Measurements from ENCODE around the gene LMTK3.

LMTK3 gene

GRCh38 chr19:48450863-48451262 lies 60.8 kb downstream of the LMTK3 start:
- Histone ChIP-seq H3K27me3 (no peaks in the 10 kb centered on the region), H3K4me1 (peaks cover 0 to 7% (median 6%) of the 10 kb centered on the region in 4 donors), H3K4me3 (no peak overlapping the region), H3K36me3 (peaks cover 54 to 90% (median 71%) of the 10 kb centered on the region in 3 donors), H3K9me3 (no peaks in the 10 kb centered on the region), H3K27ac (no peak overlapping the region)
- no peak for TF ChIP-seq CTCF (IDR thresholded peaks at IDR 0.05)
- intact Hi-C loops (cut with DNase I; ENCODE audit: low total_unique reads), result no loop called here
- no peak for DNase-seq

DNA sequence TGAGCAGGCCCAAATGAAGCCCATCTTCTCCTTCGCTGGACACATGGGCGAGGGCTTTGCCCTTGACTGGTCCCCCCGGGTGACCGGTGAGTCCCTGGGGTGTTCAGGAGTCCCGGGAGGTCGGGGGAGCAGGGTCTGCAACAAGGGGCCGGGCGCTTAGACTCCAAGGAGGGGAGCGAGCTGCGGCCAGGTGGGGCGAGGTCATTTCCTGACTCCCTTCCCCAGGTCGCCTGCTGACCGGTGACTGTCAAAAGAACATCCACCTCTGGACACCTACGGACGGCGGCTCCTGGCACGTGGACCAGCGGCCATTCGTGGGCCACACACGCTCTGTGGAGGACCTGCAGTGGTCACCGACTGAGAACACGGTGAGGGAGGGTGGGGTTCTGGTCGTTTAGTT lies 61.2 kb downstream of the LMTK3 start:
- peaks cover 0 to 7% (median 6%) of the 10 kb centered on the region in 4 donors for H3K4me1 ChIP-seq
- H3K9me3 ChIP-seq, result no peaks in the 10 kb centered on the region
- peaks cover 54 to 86% (median 69%) of the 10 kb centered on the region in 3 donors for H3K36me3 ChIP-seq
- intact Hi-C loops (cut with DNase I; ENCODE audit: low total_unique reads), result no loop called here
- DNase-seq, result no peak
- H3K4me3 ChIP-seq, result no peak overlapping the region
- no peak overlapping the region for H3K27ac ChIP-seq
- TF ChIP-seq CTCF (IDR thresholded peaks at IDR 0.05), result no peak
- H3K27me3 ChIP-seq, result no peaks in the 10 kb centered on the region

- Histone ChIP-seq H3K27ac (no peak overlapping the region), H3K4me3 (no peak overlapping the region), H3K36me3 (peaks cover 51 to 67% (median 59%) of the 10 kb centered on the region in 3 donors), H3K27me3 (no peaks in the 10 kb centered on the region), H3K4me1 (peaks cover 0 to 24% (median 19%) of the 10 kb centered on the region in 4 donors), H3K9me3 (no peaks in the 10 kb centered on the region)
- intact Hi-C loops (cut with DNase I; ENCODE audit: low total_unique reads), result no loop called here
- TF ChIP-seq CTCF (IDR thresholded peaks at IDR 0.05), result no peak
- no peak for DNase-seq
Observed at GRCh38 chr19:48448563-48448962, 63.1 kb downstream of the LMTK3 start.

GRCh38 chr19:48446579-48446978 lies 65.1 kb downstream of the LMTK3 start:
- no peaks in the 10 kb centered on the region for H3K9me3 ChIP-seq
- peaks cover 0 to 27% (median 21%) of the 10 kb centered on the region in 4 donors for H3K4me1 ChIP-seq
- H3K27ac ChIP-seq, result peak overlapping the region in 1 of 2 donors; percentile 83
- H3K27me3 ChIP-seq, result peaks cover 0 to 15% of the 10 kb centered on the region in 2 donors
- peak overlapping the region; percentile 82 to 99 for H3K4me3 ChIP-seq
- no peak for DNase-seq
- TF ChIP-seq CTCF (IDR thresholded peaks at IDR 0.05), result no peak
- intact Hi-C loops (cut with DNase I; ENCODE audit: low total_unique reads), result no loop called here
- H3K36me3 ChIP-seq, result peaks cover 33 to 47% (median 41%) of the 10 kb centered on the region in 3 donors

- Histone ChIP-seq H3K4me1 (peaks cover 0 to 27% (median 21%) of the 10 kb centered on the region in 4 donors), H3K27me3 (peaks cover 0 to 21% of the 10 kb centered on the region in 2 donors), H3K9me3 (no peaks in the 10 kb centered on the region), H3K4me3 (peak within 1 kb of the TSS; percentile 82 to 99), H3K27ac (peak within 1 kb of the TSS; percentile 83 to 92), H3K36me3 (peaks cover 26 to 40% (median 36%) of the 10 kb centered on the region in 3 donors)
- intact Hi-C loops (cut with DNase I; ENCODE audit: low total_unique reads), result no loop called here
- DNase-seq, result peak; percentile 94 to 95
- TF ChIP-seq CTCF (IDR thresholded peaks at IDR 0.05), result no peak
Observed at GRCh38 chr19:48445606-48446481, 65.8 kb downstream of the LMTK3 start, which contains the start of gene GRWD1. Gene GRWD1 (plus strand): TSS chr19:48445983. CDS start chr19:48446006, 23 bp downstream.

Data from tibial artery (tissue), 4 donors.